HG02623 (cell line): ENCODE measurements around the gene SLC17A8.
"Not testable (repeated sequence)": the region's sequence is repeated elsewhere in the genome, so short reads cannot be mapped to it uniquely, and the experiment has no call there.

Source experiments
- ATAC-seq: cut with Tn5 transposase; IDR thresholded peaks from one replicate; pipeline ENCODE4 v1.9.1; 2021; ENCODE audit warnings: moderate library complexity; ENCODE audit not compliant: unreplicated experiment

SLC17A8 gene

GRCh38 chr12:100356644-100357223, at the start of gene SLC17A8:
Gene SLC17A8 (plus strand): TSS chr12:100357074. CDS start chr12:100357392, 318 bp downstream.
- ATAC-seq = no peak

- ATAC-seq = not testable (repeated sequence)
Observed at GRCh38 chr12:100308138-100308537, 48.7 kb upstream of the SLC17A8 start.

- no peak for ATAC-seq
Observed at GRCh38 chr12:100311317-100311716, 45.6 kb upstream of the SLC17A8 start.

GRCh38 chr12:100317371-100317770, 39.5 kb upstream of the SLC17A8 start:
- no peak for ATAC-seq

GRCh38 chr12:100324498-100324897, 32.4 kb upstream of the SLC17A8 start:
- no peak for ATAC-seq

- ATAC-seq = no peak
Observed at GRCh38 chr12:100326208-100326607, 30.7 kb upstream of the SLC17A8 start.

GRCh38 chr12:100329800-100330199, 27.1 kb upstream of the SLC17A8 start:
- ATAC-seq = peak; percentile 95

GRCh38 chr12:100331871-100332270, 25.0 kb upstream of the SLC17A8 start:
- ATAC-seq = no peak

GRCh38 chr12:100332852-100333251, 24.0 kb upstream of the SLC17A8 start:
- no peak for ATAC-seq

GRCh38 chr12:100337299-100337698, 19.6 kb upstream of the SLC17A8 start:
- ATAC-seq = no peak

- ATAC-seq = no peak
Observed at GRCh38 chr12:100337727-100338126, 19.1 kb upstream of the SLC17A8 start.

- no peak for ATAC-seq
Observed at GRCh38 chr12:100339071-100339470, 17.8 kb upstream of the SLC17A8 start.

GRCh38 chr12:100342897-100343296, 14.0 kb upstream of the SLC17A8 start:
- not testable (repeated sequence) for ATAC-seq

GRCh38 chr12:100344351-100344750, 12.5 kb upstream of the SLC17A8 start:
- not testable (repeated sequence) for ATAC-seq

- no peak for ATAC-seq
Observed at GRCh38 chr12:100345020-100345767, 11.7 kb upstream of the SLC17A8 start.

GRCh38 chr12:100346660-100347059, 10.2 kb upstream of the SLC17A8 start:
- ATAC-seq = no peak

- no peak for ATAC-seq
Observed at GRCh38 chr12:100348657-100349454, 8.0 kb upstream of the SLC17A8 start.

- ATAC-seq = no peak
Observed at GRCh38 chr12:100359248-100359647, 2.4 kb downstream of the SLC17A8 start.

- ATAC-seq = no peak
Observed at GRCh38 chr12:100359822-100360221, 2.9 kb downstream of the SLC17A8 start.

GRCh38 chr12:100360450-100360849, 3.6 kb downstream of the SLC17A8 start:
- no peak for ATAC-seq

GRCh38 chr12:100364324-100364723, 7.5 kb downstream of the SLC17A8 start:
- no peak for ATAC-seq

- ATAC-seq = no peak
Observed at GRCh38 chr12:100365411-100365810, 8.5 kb downstream of the SLC17A8 start.
